Uterus (tissue), 4 donors: ENCODE measurements around the gene ABCC2. TPM values are rescaled to one million over a fixed set of nuclear protein-coding genes. Genes with fewer than 3 reads are reported as not detected.

Experiments used
- DNase-seq, 2 donors: peaks; one replicate each; pipeline ENCODE4 v3.0.0-alpha.2; 2019 to 2020
- H3K27ac ChIP-seq, 2 donors: fragments of 200-600 bp; sonication (generic); 1 replicate in 1 of 2; 2 replicates in 1 of 2; pipeline ENCODE4 v1.5.1; 2016 to 2018
- H3K27me3 ChIP-seq, 2 donors: fragments of 200-600 bp; sonication (generic); one replicate each; pipeline ENCODE4 v1.5.1; 2018 to 2019; ENCODE audit warnings: control low read depth in 1 of 2
- H3K36me3 ChIP-seq, 2 donors: fragments of 200-600 bp; sonication (generic); one replicate each; pipeline ENCODE4 v1.5.1; 2019; ENCODE audit warnings: control low read depth in 1 of 2
- H3K4me1 ChIP-seq, 2 donors: fragments of 200-600 bp; sonication (generic); one replicate each; pipeline ENCODE4 v1.5.1; 2018 to 2019; ENCODE audit warnings: control low read depth in 1 of 2
- H3K4me3 ChIP-seq, 2 donors: fragments of 200-600 bp; sonication (generic); 1 replicate in 1 of 2; 2 replicates in 1 of 2; pipeline ENCODE4 v1.5.1; 2018 to 2019; ENCODE audit warnings: mild to moderate bottlenecking in 1 of 2
- H3K9me3 ChIP-seq, 2 donors: fragments of 200-600 bp; sonication (generic); one replicate each; pipeline ENCODE4 v1.5.1; 2019; ENCODE audit warnings: control low read depth in 1 of 2
- POLR2A ChIP-seq, 2 donors: fragments of 450-650 bp; IDR thresholded peaks; one replicate each; pipeline ENCODE4 v1.6.1; 2016; ENCODE audit warnings: antibody characterized with exemption in 2 of 2, mild to moderate bottlenecking in 1 of 2, moderate library complexity in 1 of 2
- intact Hi-C: fragments of 100-400 bp; cut with DNase I; formaldehyde crosslinking; loops from one replicate; pipeline ENCODE4 v1.15.1; 2023; ENCODE audit warnings: low total_unique reads
- total RNA-seq, 4 donors: library from RNA; depleted of rRNA in 3 of 4; stranded (reverse); fragments of >200 nt in 3 of 4; gene quantifications; one replicate each; pipeline versions ENCODE4 v1.1.0 to v1.2.4, GENCODE V29; 2014 to 2023
- TF ChIP-seq, protein P1 (sequence below), 4 experiments: fragments of 200-600 bp in 2 of 4; fragments of 450-650 bp in 2 of 4; sonication (generic) in 2 of 4; IDR thresholded peaks; one replicate each; pipeline ENCODE4 v1.5.1; 2016 to 2019; ENCODE audit warnings: antibody characterized with exemption in 4 of 4, mild to moderate bottlenecking in 2 of 4, moderate library complexity in 1 of 4
- donor health status: DM: yes; HTN: yes; CAD: no.

The ABCC2 gene
- total RNA-seq, 4 donors from 2014 or later, result 0.29 to 3.0 (median 1.2) TPM

DNA sequence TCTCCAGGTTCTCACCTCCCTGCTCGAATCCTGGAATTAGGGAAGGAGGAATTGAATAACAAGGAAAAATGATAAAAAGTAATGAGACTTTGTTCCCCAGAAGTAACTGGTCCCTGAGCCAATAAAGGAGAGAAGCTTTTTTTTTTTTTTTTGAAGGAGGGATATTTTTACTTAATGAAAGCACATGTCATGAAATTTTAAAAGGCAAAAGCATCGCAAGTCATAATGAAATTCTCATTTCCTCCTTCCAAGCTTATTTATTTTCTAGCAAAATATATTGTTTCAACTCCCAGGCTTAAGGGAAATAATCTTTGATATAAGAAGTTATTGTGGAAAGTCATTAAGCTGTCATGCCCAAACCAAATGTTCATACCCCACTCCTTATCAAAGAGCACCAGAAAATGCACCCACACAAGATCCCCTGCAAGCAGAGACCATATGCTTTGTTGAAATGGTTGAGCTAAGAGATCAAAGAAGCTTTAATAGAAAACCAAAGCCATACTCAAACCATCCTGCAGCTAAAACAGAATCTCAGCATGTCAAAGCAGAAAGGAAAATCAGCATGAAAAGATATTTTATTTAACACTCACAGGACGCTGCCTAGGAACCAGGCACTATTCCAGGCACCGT is 16.7 kb upstream of the ABCC2 start:
- Histone ChIP-seq H3K9me3 (no peaks in the 10 kb centered on the region), H3K4me3 (no peak overlapping the region), H3K36me3 (no peaks in the 10 kb centered on the region), H3K27me3 (no peaks in the 10 kb centered on the region), H3K4me1 (no peaks in the 10 kb centered on the region), H3K27ac (no peak overlapping the region)
- intact Hi-C loops, result no loop called here
- no peak for TF ChIP-seq POLR2A (IDR thresholded peaks at IDR 0.05)
- DNase-seq, result no peak

DNA sequence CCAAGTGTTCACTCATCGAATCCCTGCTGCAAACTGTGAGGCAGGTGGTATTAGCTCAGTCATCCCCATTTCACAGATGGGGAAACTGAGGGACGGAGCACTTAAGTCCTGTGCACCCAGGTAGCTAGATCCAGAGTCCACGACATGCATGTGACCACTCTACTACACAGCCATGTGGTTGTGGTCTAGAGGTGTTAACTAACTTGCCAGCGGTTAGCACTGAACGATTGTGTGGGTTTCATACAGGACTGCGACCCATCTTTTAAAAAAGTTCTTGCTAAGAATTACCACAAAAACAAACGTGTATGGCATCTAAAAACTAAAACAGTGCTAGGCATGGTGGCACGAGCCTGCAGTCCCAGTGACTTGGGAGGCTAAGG is 16.1 kb upstream of the ABCC2 start:
- Histone ChIP-seq H3K27ac (no peak overlapping the region), H3K4me3 (no peak overlapping the region), H3K9me3 (no peaks in the 10 kb centered on the region), H3K27me3 (no peaks in the 10 kb centered on the region), H3K4me1 (no peaks in the 10 kb centered on the region), H3K36me3 (no peaks in the 10 kb centered on the region)
- no peak for TF ChIP-seq POLR2A (IDR thresholded peaks at IDR 0.05)
- TF ChIP-seq, protein P1, sequence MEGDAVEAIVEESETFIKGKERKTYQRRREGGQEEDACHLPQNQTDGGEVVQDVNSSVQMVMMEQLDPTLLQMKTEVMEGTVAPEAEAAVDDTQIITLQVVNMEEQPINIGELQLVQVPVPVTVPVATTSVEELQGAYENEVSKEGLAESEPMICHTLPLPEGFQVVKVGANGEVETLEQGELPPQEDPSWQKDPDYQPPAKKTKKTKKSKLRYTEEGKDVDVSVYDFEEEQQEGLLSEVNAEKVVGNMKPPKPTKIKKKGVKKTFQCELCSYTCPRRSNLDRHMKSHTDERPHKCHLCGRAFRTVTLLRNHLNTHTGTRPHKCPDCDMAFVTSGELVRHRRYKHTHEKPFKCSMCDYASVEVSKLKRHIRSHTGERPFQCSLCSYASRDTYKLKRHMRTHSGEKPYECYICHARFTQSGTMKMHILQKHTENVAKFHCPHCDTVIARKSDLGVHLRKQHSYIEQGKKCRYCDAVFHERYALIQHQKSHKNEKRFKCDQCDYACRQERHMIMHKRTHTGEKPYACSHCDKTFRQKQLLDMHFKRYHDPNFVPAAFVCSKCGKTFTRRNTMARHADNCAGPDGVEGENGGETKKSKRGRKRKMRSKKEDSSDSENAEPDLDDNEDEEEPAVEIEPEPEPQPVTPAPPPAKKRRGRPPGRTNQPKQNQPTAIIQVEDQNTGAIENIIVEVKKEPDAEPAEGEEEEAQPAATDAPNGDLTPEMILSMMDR (IDR thresholded peaks at IDR 0.05), result no peak
- no peak for DNase-seq
- intact Hi-C loops, result no loop called here

DNA sequence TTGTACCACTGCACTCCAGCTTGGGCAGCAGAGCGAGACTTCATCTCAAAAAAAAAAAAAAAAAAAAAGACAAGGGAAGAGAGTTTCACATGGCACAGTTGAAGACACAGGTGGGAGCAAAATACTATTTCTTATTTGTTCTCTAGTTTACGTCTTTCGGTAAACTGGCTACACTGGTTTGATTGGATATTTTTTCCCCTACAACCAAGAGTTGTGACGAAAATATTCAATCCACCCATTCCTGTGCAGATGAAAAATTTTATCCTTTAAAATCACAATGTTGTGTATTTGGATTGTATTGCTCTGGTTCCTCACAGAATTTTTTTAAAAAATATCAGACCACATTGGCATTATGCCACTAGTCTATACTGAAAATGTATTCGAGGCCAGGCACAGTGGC is 14.5 kb upstream of the ABCC2 start:
- Histone ChIP-seq H3K27ac (no peak overlapping the region), H3K27me3 (no peaks in the 10 kb centered on the region), H3K4me1 (no peaks in the 10 kb centered on the region), H3K9me3 (no peaks in the 10 kb centered on the region), H3K4me3 (no peak overlapping the region), H3K36me3 (no peaks in the 10 kb centered on the region)
- no peak for DNase-seq
- no peak for TF ChIP-seq POLR2A (IDR thresholded peaks at IDR 0.05)
- intact Hi-C loops, result no loop called here

DNA sequence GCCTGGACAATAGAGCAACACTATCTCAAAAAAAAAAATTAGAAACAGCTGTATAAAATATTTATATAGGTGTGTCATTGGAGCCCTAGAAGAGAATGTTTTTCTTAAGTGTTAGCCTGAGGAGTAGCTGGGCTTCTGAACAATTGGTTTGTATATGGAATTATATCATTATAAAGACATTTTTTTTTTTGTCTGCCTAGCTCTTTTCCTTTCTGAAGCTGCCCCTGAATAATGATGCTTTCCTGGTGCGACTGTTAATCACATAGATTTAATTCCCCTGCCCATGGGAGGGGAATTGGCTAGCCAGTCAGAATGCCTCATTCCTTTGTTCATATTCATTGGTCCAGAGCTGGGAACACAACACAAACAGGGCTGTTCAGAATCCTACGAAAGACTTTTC is 13.9 kb upstream of the ABCC2 start:
- Histone ChIP-seq H3K9me3 (no peaks in the 10 kb centered on the region), H3K27ac (no peak overlapping the region), H3K27me3 (no peaks in the 10 kb centered on the region), H3K36me3 (no peaks in the 10 kb centered on the region), H3K4me3 (no peak overlapping the region), H3K4me1 (no peaks in the 10 kb centered on the region)
- intact Hi-C loops, result no loop called here
- DNase-seq, result no peak
- no peak for TF ChIP-seq POLR2A (IDR thresholded peaks at IDR 0.05)
- TF ChIP-seq, protein P1 (IDR thresholded peaks at IDR 0.05), result no peak

DNA sequence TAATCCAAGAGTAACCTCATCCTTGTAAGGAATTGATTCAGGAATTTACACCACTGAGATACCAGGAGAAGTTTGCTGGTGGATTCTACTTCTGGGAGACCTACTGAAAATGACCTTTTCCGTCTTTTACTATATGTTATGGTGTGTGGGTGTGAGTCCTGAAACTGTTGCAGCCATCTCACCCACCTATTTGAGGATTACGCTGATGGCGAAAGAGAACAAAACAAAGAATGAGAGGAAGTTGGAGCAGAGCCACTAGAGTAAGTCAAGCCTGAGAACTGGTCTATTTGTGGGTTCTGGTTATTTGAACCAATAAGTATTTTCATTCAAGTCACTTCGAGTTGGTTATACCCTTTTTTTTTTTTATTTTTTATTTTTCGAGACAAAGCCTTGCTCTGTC is 12.7 kb upstream of the ABCC2 start:
- Histone ChIP-seq H3K36me3 (no peaks in the 10 kb centered on the region), H3K4me3 (no peak overlapping the region), H3K27ac (no peak overlapping the region), H3K9me3 (no peaks in the 10 kb centered on the region), H3K27me3 (no peaks in the 10 kb centered on the region), H3K4me1 (no peaks in the 10 kb centered on the region)
- intact Hi-C loops, result no loop called here
- DNase-seq, result no peak
- TF ChIP-seq, protein P1 (IDR thresholded peaks at IDR 0.05), result no peak
- TF ChIP-seq POLR2A (IDR thresholded peaks at IDR 0.05), result no peak

DNA sequence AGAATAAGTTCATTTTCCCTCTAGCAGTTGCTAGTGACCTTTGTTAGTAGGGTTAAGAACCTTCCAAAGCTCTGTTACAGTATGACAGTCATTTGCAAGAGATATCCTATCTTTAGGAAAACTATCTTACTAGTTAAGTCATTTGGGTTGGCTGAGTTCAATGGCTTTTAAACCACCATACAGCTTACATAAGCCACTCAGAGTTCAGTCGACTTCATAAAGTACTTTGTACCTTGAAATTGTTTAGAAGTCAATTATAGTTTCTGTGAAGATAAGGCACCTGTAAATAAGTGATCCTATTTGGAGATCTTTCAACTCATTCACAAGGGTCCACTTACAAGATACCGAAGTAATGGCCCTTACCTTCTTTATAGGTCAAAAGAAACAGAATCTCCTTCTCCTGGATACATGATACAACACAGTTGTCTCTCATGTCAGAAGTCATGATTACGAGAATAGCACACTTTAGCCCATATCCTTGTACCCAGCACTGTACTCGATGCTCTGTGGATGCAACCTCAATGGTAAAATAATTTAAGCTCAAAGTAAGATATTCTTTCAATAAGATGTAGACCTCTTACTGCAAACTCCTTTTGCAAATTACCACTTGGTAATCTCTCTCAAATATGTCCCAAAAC is 11.9 kb upstream of the ABCC2 start:
- TF ChIP-seq, protein P1 (IDR thresholded peaks at IDR 0.05), result no peak
- TF ChIP-seq POLR2A (IDR thresholded peaks at IDR 0.05), result no peak
- no peak for DNase-seq
- no peaks in the 10 kb centered on the region for H3K27me3 ChIP-seq
- no peaks in the 10 kb centered on the region for H3K36me3 ChIP-seq
- no peak overlapping the region for H3K27ac ChIP-seq
- H3K4me3 ChIP-seq, result no peak overlapping the region
- intact Hi-C loops, result no loop called here
- no peaks in the 10 kb centered on the region for H3K9me3 ChIP-seq
- H3K4me1 ChIP-seq, result no peaks in the 10 kb centered on the region
